ENCODE results near the gene SWSAP1. TPM values are rescaled to one million over a fixed set of nuclear protein-coding genes. Genes with fewer than 3 reads are reported as not detected.

Gene SWSAP1
- total and polyA plus RNA-seq, 9 of the 15 experiments (the other 6 are each of a cell fraction or from before 2014, with no cell fraction given) = 0.18 to 2.8 (median 1.7) TPM

GRCh38 chr19:11364935-11365334 is 9.5 kb upstream of the SWSAP1 start (continued):
- TF ChIP-seq NR1H2 (CRISPR knock-in tag; IDR thresholded peaks at IDR 0.05) = no peak
- no peak for TF ChIP-seq CREB5 (CRISPR knock-in tag; IDR thresholded peaks at IDR 0.05)
- no peak for TF ChIP-seq ATF3 (IDR thresholded peaks at IDR 0.05)
- no peak for TF ChIP-seq ATF3 (CRISPR knock-in tag; conservative IDR thresholded peaks at IDR 0.05)
- no peak for TF ChIP-seq BDP1 (IDR thresholded peaks at IDR 0.05; ENCODE audit: insufficient read depth, insufficient read length)
- no peak for TF ChIP-seq ZNF695 (CRISPR knock-in tag; IDR thresholded peaks at IDR 0.05)
- TF ChIP-seq ARHGAP35 (IDR thresholded peaks at IDR 0.05; ENCODE audit: partially characterized antibody) = no peak
- no peak for TF ChIP-seq MYNN (IDR thresholded peaks at IDR 0.05)
- no peak for TF ChIP-seq MYNN (CRISPR knock-in tag; IDR thresholded peaks at IDR 0.05)

GRCh38 chr19:11365557-11366117 is 8.8 kb upstream of the SWSAP1 start:
- POLR2A ChIA-PET = interaction anchor here (0.6 to 1.4 kb wide), 2 partner anchors 19 to 49 kb away, joined by 3 to 4 read pairs; partner anchors contain the start of genes CCDC159 and TMEM205
- no peak overlapping the region for H2AFZ ChIP-seq (ENCODE audit: low read depth, low read length)
- no peak overlapping the region for H3K4me2 ChIP-seq (ENCODE audit: insufficient read depth, low read length)
- in situ Hi-C loops (cut with MboI) (no loop called here), intact Hi-C loops (cut with micrococcal nuclease) (no loop called here)
- WGBS (ENCODE audit: insufficient coverage, low coverage, missing lambda C conversion rate) = 51% methylated on average over 6 of the region's 7 CpGs
- BruUV-seq (replicated peaks) = no TSS peak
- DNase-seq (ENCODE audit: extremely low read depth in 1 of 4, low spot score in 3 of 4) (peak in 1 of 4 experiments; percentile 5), FAIRE-seq (no peak), ATAC-seq (no peak)
- H3K4me1 ChIP-seq (replicated peaks in 1 of 2; ENCODE audit: control insufficient read depth in 2 of 2, insufficient read depth in 2 of 2, low read length in 2 of 2) = peaks cover 10 to 26% of the 10 kb centered on the region in 2 experiments; a peak in 4 of 5 replicates
- no peaks in the 10 kb centered on the region; the same call in 1 of the 2 replicates for H4K20me1 ChIP-seq (replicated peaks; ENCODE audit: control insufficient read depth, insufficient read depth, low read length)
- no peak overlapping the region for H3K4me3 ChIP-seq
- CTCF ChIA-PET (ENCODE audit: low intra/inter-chr PET ratio) = no interaction called here
- no peaks in the 10 kb centered on the region for H3K9me3 ChIP-seq (replicated peaks; ENCODE audit: control insufficient read depth, insufficient read depth, low read depth, low read length)
- peaks cover 4% of the 10 kb centered on the region for H3K9me1 ChIP-seq (ENCODE audit: control insufficient read depth, insufficient read depth, low read length)
- H3K27me3 ChIP-seq (ENCODE audit: control insufficient read depth in 2 of 2, insufficient read depth in 2 of 2, low read length in 2 of 2) = no peaks in the 10 kb centered on the region
- H3K27ac ChIP-seq (ENCODE audit: extremely low read depth, low read depth, low read length) = no peak overlapping the region
- H3K79me2 ChIP-seq (ENCODE audit: control insufficient read depth, insufficient read depth, low read length) = no peaks in the 10 kb centered on the region
- H3K9ac ChIP-seq (ENCODE audit: insufficient read depth in 1 of 2, low read depth in 2 of 2, low read length in 2 of 2) = no peak overlapping the region
- H3K36me3 ChIP-seq (ENCODE audit: control insufficient read depth, insufficient read depth, low read length) = peaks cover 6% of the 10 kb centered on the region; the same call in 1 of the 3 replicates
- TF ChIP-seq L3MBTL2 (IDR thresholded peaks at IDR 0.05) (no peak), ZNF609 (CRISPR knock-in tag; IDR thresholded peaks at IDR 0.05; ENCODE audit: borderline replicate concordance) (no peak), ZFP36 (IDR thresholded peaks at IDR 0.05; ENCODE audit: low read depth, low read length, partially characterized antibody) (peak; percentile 51), ZNF445 (CRISPR knock-in tag; IDR thresholded peaks at IDR 0.05; ENCODE audit: low read depth) (no peak), RBM25 (IDR thresholded peaks at IDR 0.05; ENCODE audit: low read depth, low read length, severe bottlenecking) (peak; percentile 10), SIX5 (IDR thresholded peaks at IDR 0.05; ENCODE audit: borderline replicate concordance in 1 of 2, insufficient read depth in 1 of 2, low read depth in 1 of 2, low read length in 2 of 2) (no peak)
